Prostate gland (tissue), 2 donors: ENCODE data around the gene PFDN6. TPM values are rescaled to one million over a fixed set of nuclear protein-coding genes. Genes with fewer than 3 reads are reported as not detected.
"Not testable (repeated sequence)": the region's sequence is repeated elsewhere in the genome, so short reads cannot be mapped to it uniquely, and the experiment has no call there.

ENCODE experiments used
- DNase-seq: peaks from one replicate; pipeline ENCODE4 v3.0.0-alpha.2; 2019; ENCODE audit warnings: low spot score
- H3K27ac ChIP-seq, 2 donors: fragments of 200-600 bp; sonication (generic); 2 replicates each; pipeline ENCODE4 v1.5.1; 2017 to 2019
- H3K27me3 ChIP-seq: fragments of 200-600 bp; sonication (generic); replicated peaks from 2 replicates; pipeline ENCODE4 v1.5.1; 2019; ENCODE audit not compliant: insufficient read depth
- H3K36me3 ChIP-seq, 2 donors: fragments of 200-600 bp; sonication (generic); 1 replicate in 1 of 2; 2 replicates in 1 of 2; pipeline versions ENCODE4 v1.5.1 to v1.8.1; 2017 to 2019
- H3K4me1 ChIP-seq: fragments of 200-600 bp; sonication (generic); replicated peaks from 2 replicates; pipeline ENCODE4 v1.5.1; 2019
- H3K4me3 ChIP-seq, 2 donors: fragments of 200-600 bp; sonication (generic); 2 replicates each; pipeline ENCODE4 v1.5.1; 2017 to 2019
- H3K9me3 ChIP-seq: fragments of 200-600 bp; sonication (generic); 2 replicates; pipeline ENCODE4 v1.5.1; 2017
- CTCF ChIP-seq, 4 experiments: fragments of 200-600 bp in 2 of 4; fragments of 450-650 bp in 2 of 4; sonication (generic) in 2 of 4; IDR thresholded peaks; 1 replicate in 3 of 4; 2 replicates in 1 of 4; pipeline ENCODE4 v1.5.1; 2016 to 2019; ENCODE audit warnings: antibody characterized with exemption in 4 of 4, mild to moderate bottlenecking in 2 of 4, moderate library complexity in 2 of 4
- POLR2A ChIP-seq: fragments of 450-650 bp; IDR thresholded peaks from one replicate; pipeline ENCODE4 v1.6.1; 2016; ENCODE audit warnings: antibody characterized with exemption, mild to moderate bottlenecking
- POLR2AphosphoS5 ChIP-seq: sonication (generic); formaldehyde crosslinking; IDR thresholded peaks from one replicate; pipeline ENCODE4 v1.6.1; 2017; ENCODE audit warnings: antibody characterized with exemption
- WGBS: methylation state at CpG from one replicate; pipeline ENCODE4 v1.1.5; 2018; 5-methylcytosine and 5-hydroxymethylcytosine counted together
- intact Hi-C: fragments of 100-400 bp; cut with DNase I; formaldehyde crosslinking; loops from one replicate; pipeline ENCODE4 v1.14.2; 2022
- total RNA-seq, 2 donors: library from RNA; depleted of rRNA; stranded (reverse); fragments of >200 nt; gene quantifications; one replicate each; pipeline ENCODE4 v1.1.0, GENCODE V29; 2016

Gene PFDN6
- total RNA-seq, 2 donors from 2014 or later = 24.1 to 59.7 TPM

DNA sequence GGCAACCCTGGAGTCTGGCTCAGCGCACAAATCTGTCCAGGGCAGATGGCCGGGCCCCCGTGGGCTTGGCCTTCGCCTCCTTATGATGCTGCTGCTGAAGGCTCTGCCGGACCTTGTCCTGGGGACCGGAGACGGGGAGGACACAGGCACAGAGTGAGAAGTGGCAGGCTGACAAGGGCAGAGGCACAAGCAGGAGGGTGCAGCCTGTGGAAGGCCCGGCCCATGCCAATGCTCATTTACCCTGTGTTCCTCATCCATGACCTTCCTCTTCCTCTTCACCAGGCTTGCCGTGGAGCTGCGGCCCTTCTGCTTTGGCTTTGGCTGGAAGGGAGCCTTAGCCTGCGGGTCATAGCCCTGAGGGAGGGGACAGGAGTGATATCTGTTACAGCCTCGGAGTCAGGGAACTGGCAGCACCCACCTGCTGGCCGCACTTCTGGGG is 10.1 kb upstream of the PFDN6 start:
- H3K36me3 ChIP-seq = no peaks in the 10 kb centered on the region

DNA sequence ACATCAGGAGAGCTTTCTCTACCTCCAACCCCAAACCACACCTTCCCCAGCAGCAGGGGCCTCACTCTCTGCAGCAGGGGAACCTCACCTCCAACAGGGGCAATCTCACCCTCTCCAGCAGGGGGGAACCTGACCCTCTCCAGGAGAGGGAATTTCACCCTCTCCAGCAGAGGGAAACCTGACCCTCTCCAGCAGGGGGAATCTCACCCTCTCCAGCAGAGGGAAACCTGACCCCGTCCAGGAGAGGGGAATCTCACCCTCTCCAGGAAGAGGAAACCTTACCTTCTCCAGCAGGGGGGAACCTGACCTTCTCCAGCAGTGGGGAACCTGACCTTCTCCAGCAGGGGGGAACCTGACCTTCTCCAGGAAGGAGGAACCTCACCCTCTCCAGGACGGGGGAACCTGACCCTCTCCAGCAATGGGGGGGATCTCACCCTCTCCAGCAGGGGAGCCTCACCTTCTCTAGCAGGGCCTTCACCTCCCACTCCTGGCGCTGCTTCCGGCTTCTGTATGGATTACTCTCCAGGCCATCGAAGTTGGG is 9.4 kb upstream of the PFDN6 start:
- H3K4me3 ChIP-seq = no peak overlapping the region
- no peak for DNase-seq
- TF ChIP-seq POLR2AphosphoS5 (no peak), POLR2A (no peak), CTCF (IDR thresholded peaks at IDR 0.05) (peak in 1 of 4 experiments; percentile 49)
- no peak overlapping the region for H3K27ac ChIP-seq
- no peaks in the 10 kb centered on the region for H3K9me3 ChIP-seq
- intact Hi-C loops = no loop called here
- peaks cover 12% of the 10 kb centered on the region for H3K4me1 ChIP-seq
- no peaks in the 10 kb centered on the region for H3K27me3 ChIP-seq
- no peaks in the 10 kb centered on the region for H3K36me3 ChIP-seq
- 43% methylated on average over 5 of the region's 5 CpGs for WGBS

More for the DNA sequence above, 10.1 kb upstream of the PFDN6 start:
- no peak for TF ChIP-seq CTCF (IDR thresholded peaks at IDR 0.05)
- no peak for TF ChIP-seq POLR2AphosphoS5
- no peak for TF ChIP-seq POLR2A
- H3K27ac ChIP-seq = no peak overlapping the region
- H3K4me3 ChIP-seq = no peak overlapping the region
- peaks cover 17% of the 10 kb centered on the region for H3K4me1 ChIP-seq
- intact Hi-C loops = no loop called here
- H3K9me3 ChIP-seq = no peaks in the 10 kb centered on the region
- no peak for DNase-seq
- WGBS = 74% methylated on average over 13 of the region's 13 CpGs
- H3K27me3 ChIP-seq = no peaks in the 10 kb centered on the region

GRCh38 chr6:33280539-33280938 is 8.9 kb upstream of the PFDN6 start:
- Histone ChIP-seq H3K36me3 (no peaks in the 10 kb centered on the region), H3K27ac (no peak overlapping the region), H3K9me3 (no peaks in the 10 kb centered on the region), H3K4me1 (peaks cover 12% of the 10 kb centered on the region), H3K27me3 (no peaks in the 10 kb centered on the region), H3K4me3 (no peak overlapping the region)
- no peak for TF ChIP-seq POLR2AphosphoS5
- no peak for TF ChIP-seq CTCF (IDR thresholded peaks at IDR 0.05)
- DNase-seq = no peak
- intact Hi-C loops = no loop called here
- WGBS = 84% methylated on average over 6 of the region's 6 CpGs

- H3K9me3 ChIP-seq, intact Hi-C loops, DNase-seq, H3K27me3 ChIP-seq, H3K4me1 ChIP-seq, H3K36me3 ChIP-seq, H3K4me3 ChIP-seq, H3K27ac ChIP-seq: not testable (repeated sequence)
- WGBS = 91% methylated on average over 4 of the region's 4 CpGs
These were observed 4.2 kb upstream of the PFDN6 start for GRCh38 chr6:33285214-33285613.

GRCh38 chr6:33286946-33287914 is 2.2 kb upstream of the PFDN6 start:
- Histone ChIP-seq H3K36me3 (no peaks in the 10 kb centered on the region), H3K4me1 (peaks cover 11% of the 10 kb centered on the region), H3K9me3 (no peaks in the 10 kb centered on the region), H3K4me3 (no peak overlapping the region), H3K27me3 (no peaks in the 10 kb centered on the region), H3K27ac (no peak overlapping the region)
- intact Hi-C loops = no loop called here
- no peak for TF ChIP-seq POLR2AphosphoS5
- no peak for TF ChIP-seq POLR2A
- no peak for TF ChIP-seq CTCF (IDR thresholded peaks at IDR 0.05)
- DNase-seq = no peak
- 87% methylated on average over 22 of the region's 22 CpGs for WGBS
